ENCODE measurements around the gene CEP152.

- TF ChIP-seq POLR2A (IDR thresholded peaks at IDR 0.05; ENCODE audit: low read length) (no peak), GATA1 (IDR thresholded peaks at IDR 0.05; ENCODE audit: low read depth, low read length) (no peak)
These were observed 46.1 kb upstream of the CEP152 start for GRCh38 chr15:48856942-48857341.

Measured in erythroblast (primary cell).